ENCODE data around the gene MAP7D3. TPM values are rescaled to one million over a fixed set of nuclear protein-coding genes. Genes with fewer than 3 reads are reported as not detected.
A peak's percentile ranks its signal among the peaks of the same experiment; 100 is the strongest.

The MAP7D3 gene
- total and polyA plus RNA-seq, 10 of the 15 experiments (the other 5 are each of a cell fraction or from before 2014, with no cell fraction given) = 9.1 to 24.0 (median 11.0) TPM

DNA sequence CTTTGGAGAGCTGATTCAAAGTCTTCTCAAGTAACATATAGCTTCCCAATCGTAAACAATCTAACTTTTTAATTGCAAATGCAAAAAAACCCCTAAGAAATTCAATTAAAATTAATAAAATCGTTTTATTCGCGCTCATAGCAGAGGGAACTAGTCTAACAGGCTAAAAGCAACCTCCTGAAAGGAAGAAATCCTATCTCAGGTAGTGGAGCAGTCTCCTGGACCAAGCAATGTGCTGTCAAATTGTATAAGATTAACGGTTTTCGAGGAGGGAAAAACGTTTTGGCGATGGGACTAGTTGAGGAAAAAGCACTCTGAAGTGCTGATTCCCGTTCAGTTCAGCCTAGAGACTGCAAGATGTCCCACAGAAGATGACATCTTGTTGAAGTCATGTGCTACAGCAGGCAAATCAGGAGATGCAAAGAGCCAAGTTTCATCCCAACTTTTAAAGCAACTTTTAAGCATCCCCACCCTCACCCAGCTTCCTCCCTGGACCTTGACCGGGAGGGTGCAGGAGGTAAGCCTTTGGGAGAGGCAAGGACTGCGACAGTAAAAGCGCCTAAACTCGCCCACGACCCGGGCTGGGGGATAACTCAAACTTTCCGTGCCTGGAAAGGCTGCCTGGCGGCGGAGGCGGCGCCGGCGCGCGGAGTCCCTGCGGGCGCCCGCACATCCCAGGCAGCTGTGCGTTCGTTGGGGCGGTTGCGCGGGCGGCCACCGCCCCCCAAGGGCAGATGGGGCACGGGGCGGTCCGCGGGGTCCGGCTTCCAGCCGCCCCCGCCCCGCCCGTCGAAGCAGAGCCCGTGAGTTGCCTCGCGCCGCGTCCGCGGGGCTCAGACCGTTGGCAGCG is 784 bp downstream of the MAP7D3 start (continued):
- TF ChIP-seq EED (IDR thresholded peaks at IDR 0.05; ENCODE audit: low read depth) = no peak
- TF ChIP-seq YY1 (IDR thresholded peaks at IDR 0.05; ENCODE audit: low read depth, low read length) = 0 out of 2 replicates have a peak, but pooled peaks have one; percentile 45
- TF ChIP-seq JUNB (IDR thresholded peaks at IDR 0.05) = no peak
- TF ChIP-seq ZNF384 (IDR thresholded peaks at IDR 0.05; ENCODE audit: borderline replicate concordance, low read depth, low read length) = no peak
- no peak for TF ChIP-seq CHD1 (IDR thresholded peaks at IDR 0.05; ENCODE audit: low read depth, low read length)
- no peak for TF ChIP-seq TAF1 (IDR thresholded peaks at IDR 0.05; ENCODE audit: borderline replicate concordance, low read depth, low read length)
- TF ChIP-seq, protein P1, sequence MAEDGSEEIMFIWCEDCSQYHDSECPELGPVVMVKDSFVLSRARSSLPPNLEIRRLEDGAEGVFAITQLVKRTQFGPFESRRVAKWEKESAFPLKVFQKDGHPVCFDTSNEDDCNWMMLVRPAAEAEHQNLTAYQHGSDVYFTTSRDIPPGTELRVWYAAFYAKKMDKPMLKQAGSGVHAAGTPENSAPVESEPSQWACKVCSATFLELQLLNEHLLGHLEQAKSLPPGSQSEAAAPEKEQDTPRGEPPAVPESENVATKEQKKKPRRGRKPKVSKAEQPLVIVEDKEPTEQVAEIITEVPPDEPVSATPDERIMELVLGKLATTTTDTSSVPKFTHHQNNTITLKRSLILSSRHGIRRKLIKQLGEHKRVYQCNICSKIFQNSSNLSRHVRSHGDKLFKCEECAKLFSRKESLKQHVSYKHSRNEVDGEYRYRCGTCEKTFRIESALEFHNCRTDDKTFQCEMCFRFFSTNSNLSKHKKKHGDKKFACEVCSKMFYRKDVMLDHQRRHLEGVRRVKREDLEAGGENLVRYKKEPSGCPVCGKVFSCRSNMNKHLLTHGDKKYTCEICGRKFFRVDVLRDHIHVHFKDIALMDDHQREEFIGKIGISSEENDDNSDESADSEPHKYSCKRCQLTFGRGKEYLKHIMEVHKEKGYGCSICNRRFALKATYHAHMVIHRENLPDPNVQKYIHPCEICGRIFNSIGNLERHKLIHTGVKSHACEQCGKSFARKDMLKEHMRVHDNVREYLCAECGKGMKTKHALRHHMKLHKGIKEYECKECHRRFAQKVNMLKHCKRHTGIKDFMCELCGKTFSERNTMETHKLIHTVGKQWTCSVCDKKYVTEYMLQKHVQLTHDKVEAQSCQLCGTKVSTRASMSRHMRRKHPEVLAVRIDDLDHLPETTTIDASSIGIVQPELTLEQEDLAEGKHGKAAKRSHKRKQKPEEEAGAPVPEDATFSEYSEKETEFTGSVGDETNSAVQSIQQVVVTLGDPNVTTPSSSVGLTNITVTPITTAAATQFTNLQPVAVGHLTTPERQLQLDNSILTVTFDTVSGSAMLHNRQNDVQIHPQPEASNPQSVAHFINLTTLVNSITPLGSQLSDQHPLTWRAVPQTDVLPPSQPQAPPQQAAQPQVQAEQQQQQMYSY (CRISPR knock-in tag; IDR thresholded peaks at IDR 0.05) = no peak
- TF ChIP-seq LARP7 (IDR thresholded peaks at IDR 0.05) = 0 out of 2 replicates have a peak, but pooled peaks have one; percentile 34

DNA sequence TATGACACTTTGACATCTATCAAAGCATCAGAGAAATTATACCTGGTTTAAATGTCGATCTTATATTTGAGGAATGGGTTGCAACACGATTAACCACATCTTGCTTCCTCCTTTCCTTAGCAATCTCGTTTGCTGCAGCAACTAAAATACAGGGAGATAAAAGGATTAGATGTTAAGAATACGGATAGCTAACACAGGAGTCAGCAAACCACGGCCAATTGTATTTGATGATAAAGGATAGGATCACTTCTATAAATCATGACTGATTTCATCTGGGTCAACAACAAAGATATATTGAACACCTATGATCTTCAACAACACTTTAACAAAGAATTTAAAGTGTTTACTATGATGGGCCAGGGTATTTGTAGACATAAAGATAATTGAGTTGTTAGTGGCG is 5.0 kb downstream of the MAP7D3 start:
- ChIA-PET RAD21 (ENCODE audit: unreplicated experiment) (interaction anchor here (1.8 kb wide), 1 partner anchor 17 kb away, joined by 5 read pairs; no protein-coding TSS in a partner anchor), SMC1A (ENCODE audit: uncharacterized antibody, unreplicated experiment) (interaction anchor here (0.6 kb wide), 1 partner anchor 20 kb away, joined by 4 read pairs; no protein-coding TSS in a partner anchor), CTCF (interaction anchor here (3.1 kb wide), 1 partner anchor 21 kb away, joined by 14 read pairs; no protein-coding TSS in a partner anchor), POLR2A (no interaction called here)
- no peaks in the 10 kb centered on the region for H4K20me1 ChIP-seq (ENCODE audit: control insufficient read depth, insufficient read depth)
- H3K9me3 ChIP-seq (replicated peaks; ENCODE audit: control insufficient read depth, insufficient read depth, low read length) = no peaks in the 10 kb centered on the region
- FAIRE-seq (no peak), ATAC-seq (no peak), DNase-seq (ENCODE audit: low read depth, low spot score) (no peak)
- intact Hi-C loops (cut with micrococcal nuclease; ENCODE audit: unreplicated experiment) (no loop called here), in situ Hi-C loops (cut with MboI) (no loop called here)
- peaks cover 0 to 2% of the 10 kb centered on the region in 2 experiments; a peak in 1 of 4 replicates for H3K36me3 ChIP-seq (ENCODE audit: control insufficient read depth in 2 of 2, insufficient read depth in 2 of 2, low read length in 1 of 2)
- no peaks in the 10 kb centered on the region for H3K4me1 ChIP-seq (ENCODE audit: control insufficient read depth, insufficient read depth, low read length)
- no peak overlapping the region for H2AFZ ChIP-seq (ENCODE audit: control insufficient read depth, low read depth, low read length)
- 52% methylated on average over 6 of the region's 6 CpGs for WGBS (ENCODE audit: insufficient coverage, insufficient replicate concordance, low lambda C conversion rate, missing lambda C conversion rate)
- peaks cover 4% of the 10 kb centered on the region for H3K79me2 ChIP-seq (ENCODE audit: control insufficient read depth, insufficient read depth, low read length)
- H3K27ac ChIP-seq (ENCODE audit: control insufficient read depth, insufficient read depth) = no peak overlapping the region
- BruUV-seq (replicated peaks) = no TSS peak
- H3K4me2 ChIP-seq (ENCODE audit: control insufficient read depth, insufficient read depth) = no peak overlapping the region
- no peak overlapping the region for H3K9ac ChIP-seq (ENCODE audit: control insufficient read depth, insufficient read depth, low read length)
- H3K4me3 ChIP-seq = no peak overlapping the region
- H3K27me3 ChIP-seq (replicated peaks in 1 of 2; ENCODE audit: control insufficient read depth in 2 of 2, insufficient read depth in 2 of 2, low read length in 1 of 2) = no peaks in the 10 kb centered on the region
- TF ChIP-seq ZNF384 (IDR thresholded peaks at IDR 0.05; ENCODE audit: borderline replicate concordance, low read depth, low read length) (no peak), MXI1 (IDR thresholded peaks at IDR 0.05; ENCODE audit: low read depth, low read length) (no peak), IKZF1 (conservative IDR thresholded peaks at IDR 0.05) (no peak), HDGF (IDR thresholded peaks at IDR 0.05) (no peak), ZZZ3 (IDR thresholded peaks at IDR 0.05; ENCODE audit: control insufficient read depth, insufficient read length, low read depth) (no peak), PML (IDR thresholded peaks at IDR 0.05; ENCODE audit: low read length) (no peak), ZNF622 (IDR thresholded peaks at IDR 0.05) (no peak), ZSCAN29 (IDR thresholded peaks at IDR 0.05) (no peak)
- TF ChIP-seq, protein P2, sequence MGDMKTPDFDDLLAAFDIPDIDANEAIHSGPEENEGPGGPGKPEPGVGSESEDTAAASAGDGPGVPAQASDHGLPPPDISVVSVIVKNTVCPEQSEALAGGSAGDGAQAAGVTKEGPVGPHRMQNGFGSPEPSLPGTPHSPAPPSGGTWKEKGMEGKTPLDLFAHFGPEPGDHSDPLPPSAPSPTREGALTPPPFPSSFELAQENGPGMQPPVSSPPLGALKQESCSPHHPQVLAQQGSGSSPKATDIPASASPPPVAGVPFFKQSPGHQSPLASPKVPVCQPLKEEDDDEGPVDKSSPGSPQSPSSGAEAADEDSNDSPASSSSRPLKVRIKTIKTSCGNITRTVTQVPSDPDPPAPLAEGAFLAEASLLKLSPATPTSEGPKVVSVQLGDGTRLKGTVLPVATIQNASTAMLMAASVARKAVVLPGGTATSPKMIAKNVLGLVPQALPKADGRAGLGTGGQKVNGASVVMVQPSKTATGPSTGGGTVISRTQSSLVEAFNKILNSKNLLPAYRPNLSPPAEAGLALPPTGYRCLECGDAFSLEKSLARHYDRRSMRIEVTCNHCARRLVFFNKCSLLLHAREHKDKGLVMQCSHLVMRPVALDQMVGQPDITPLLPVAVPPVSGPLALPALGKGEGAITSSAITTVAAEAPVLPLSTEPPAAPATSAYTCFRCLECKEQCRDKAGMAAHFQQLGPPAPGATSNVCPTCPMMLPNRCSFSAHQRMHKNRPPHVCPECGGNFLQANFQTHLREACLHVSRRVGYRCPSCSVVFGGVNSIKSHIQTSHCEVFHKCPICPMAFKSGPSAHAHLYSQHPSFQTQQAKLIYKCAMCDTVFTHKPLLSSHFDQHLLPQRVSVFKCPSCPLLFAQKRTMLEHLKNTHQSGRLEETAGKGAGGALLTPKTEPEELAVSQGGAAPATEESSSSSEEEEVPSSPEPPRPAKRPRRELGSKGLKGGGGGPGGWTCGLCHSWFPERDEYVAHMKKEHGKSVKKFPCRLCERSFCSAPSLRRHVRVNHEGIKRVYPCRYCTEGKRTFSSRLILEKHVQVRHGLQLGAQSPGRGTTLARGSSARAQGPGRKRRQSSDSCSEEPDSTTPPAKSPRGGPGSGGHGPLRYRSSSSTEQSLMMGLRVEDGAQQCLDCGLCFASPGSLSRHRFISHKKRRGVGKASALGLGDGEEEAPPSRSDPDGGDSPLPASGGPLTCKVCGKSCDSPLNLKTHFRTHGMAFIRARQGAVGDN (IDR thresholded peaks at IDR 0.05) = no peak

All from GM12878 (cell line).